ENCODE results near the gene HOXD10.

The HOXD10 gene

DNA sequence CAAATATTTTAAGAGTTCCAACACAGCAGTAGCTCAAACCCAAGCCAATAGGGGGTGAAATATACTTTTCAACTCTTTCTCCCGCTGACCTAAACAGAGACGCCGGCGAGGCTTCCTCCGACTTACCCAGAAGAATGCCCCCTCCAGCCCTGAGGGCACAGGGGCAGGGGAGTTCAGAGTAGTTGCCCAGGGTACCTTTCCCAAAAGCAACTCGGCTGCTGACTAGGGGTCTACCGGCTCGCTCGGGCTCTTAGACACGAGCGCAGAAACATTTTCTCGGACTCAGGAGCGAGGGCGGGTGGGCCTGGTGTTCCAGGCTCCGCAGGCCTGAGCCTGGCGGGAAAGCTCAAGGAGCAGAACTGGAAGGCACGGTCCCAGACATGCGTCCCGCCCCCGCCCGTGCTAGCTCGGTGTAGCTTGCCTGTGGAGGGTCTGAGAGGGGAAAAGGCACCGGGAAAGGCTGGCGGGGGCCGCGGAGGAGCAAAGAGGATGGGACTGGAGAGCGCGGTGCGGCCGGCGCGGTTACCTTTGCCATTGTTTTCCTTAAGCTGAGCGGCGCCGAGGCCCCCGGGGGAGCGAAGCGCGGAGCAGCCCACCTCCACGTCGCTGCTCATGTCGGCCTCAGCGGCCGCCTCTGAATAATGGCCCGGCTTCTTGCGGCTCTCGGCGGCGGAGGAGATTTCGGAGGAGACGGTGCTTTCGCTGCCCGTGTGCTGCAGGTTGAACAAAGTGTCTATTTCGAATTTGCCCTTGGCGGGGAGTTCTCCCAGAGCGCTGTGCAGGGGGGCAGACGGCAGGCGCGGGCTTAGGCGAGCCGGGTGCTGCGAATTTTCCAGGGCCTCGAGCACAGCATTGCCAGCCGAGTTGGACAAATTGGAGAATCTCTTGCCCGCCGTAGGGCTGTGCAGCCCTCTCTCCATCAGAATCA lies 33.5 kb upstream of the HOXD10 start:
- peak; percentile 4 for DNase-seq (ENCODE audit: low read depth)

DNA sequence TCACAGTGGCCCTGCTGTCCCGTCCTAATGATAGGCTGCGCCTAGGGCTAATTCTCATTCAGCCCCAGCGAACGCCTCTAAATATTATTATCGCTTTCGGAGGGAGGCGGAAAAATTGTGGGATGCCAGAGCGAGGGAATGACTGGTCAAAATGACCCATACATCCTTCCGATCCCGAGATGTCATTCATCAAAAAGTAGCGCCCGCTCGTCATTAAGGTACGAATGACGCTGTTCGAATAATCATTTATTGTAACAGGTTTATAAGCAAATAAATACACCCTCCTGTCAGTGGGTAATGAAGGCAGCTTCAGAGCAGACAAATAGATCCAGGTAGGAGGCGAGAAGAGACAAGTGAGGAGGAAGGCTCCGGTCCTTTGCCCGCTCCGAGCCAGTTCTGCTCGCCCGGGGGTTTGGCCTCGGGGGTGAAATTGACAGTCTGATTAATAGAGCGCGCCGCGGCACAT lies 32.7 kb upstream of the HOXD10 start, which contains the start of gene EVX2:
Gene EVX2, minus strand, starts transcription at position 167 of the 466 bp plus-strand sequence. CDS start 186 bp downstream, outside the sequence.
- DNase-seq (ENCODE audit: low read depth): no peak

DNA sequence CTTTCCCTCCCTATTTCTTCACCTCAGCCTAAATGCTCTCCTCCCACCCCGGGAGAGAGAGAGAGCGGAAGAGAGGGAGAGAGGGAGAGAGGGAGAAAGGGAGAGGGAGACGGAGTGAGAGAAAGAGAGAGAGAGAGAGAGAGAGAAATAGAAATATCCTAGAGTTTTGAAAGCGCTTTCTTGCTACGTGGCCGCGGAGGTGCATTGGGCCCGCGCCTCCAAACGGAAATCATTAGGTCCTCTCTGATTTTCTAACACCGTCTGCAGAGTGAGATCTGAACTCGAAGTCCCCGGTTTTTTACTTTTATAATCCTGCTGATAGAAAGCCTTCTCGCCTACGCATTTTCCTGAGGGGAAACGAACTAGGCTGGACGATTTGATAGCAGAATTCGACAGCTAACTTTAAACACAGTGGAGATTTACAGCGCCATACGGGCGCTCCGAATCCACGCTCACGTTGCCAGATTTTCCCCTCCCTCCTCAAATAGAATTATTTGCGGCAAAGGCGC lies 31.9 kb upstream of the HOXD10 start:
- peak; percentile 3 for DNase-seq (ENCODE audit: low read depth)

DNA sequence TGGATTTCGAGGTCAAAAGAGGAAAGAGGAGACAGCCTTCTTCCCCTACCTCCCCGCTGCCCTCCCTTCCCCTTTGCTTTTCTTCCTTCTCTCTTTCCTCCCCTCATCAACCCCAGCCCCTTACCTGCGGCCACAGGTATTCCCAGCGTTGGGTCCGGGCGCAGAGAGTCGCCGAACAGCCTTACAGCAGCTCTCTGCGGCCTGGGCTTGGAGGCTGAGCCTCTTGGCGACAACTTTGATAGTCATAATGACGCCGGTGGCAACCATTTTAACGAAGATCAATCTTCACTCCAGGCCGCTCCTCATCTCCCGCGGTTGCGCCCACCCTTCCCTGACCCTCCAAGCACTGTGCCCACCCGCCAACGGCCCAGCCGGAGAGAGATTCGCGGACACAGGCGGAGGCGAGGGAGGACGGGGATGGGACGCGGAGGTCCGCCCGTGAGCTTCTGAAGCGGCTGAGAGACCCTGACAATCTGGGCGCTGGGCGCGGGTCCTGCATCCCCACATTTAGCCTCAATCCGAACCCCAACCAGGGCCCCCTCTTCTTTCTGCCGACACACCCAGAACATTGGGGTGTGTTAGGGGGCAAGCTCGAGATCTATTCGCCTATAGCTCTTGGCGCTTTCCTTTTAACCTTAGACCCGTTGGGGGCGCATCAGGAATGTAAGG lies 31.3 kb upstream of the HOXD10 start:
- DNase-seq (ENCODE audit: low read depth): no peak

DNA sequence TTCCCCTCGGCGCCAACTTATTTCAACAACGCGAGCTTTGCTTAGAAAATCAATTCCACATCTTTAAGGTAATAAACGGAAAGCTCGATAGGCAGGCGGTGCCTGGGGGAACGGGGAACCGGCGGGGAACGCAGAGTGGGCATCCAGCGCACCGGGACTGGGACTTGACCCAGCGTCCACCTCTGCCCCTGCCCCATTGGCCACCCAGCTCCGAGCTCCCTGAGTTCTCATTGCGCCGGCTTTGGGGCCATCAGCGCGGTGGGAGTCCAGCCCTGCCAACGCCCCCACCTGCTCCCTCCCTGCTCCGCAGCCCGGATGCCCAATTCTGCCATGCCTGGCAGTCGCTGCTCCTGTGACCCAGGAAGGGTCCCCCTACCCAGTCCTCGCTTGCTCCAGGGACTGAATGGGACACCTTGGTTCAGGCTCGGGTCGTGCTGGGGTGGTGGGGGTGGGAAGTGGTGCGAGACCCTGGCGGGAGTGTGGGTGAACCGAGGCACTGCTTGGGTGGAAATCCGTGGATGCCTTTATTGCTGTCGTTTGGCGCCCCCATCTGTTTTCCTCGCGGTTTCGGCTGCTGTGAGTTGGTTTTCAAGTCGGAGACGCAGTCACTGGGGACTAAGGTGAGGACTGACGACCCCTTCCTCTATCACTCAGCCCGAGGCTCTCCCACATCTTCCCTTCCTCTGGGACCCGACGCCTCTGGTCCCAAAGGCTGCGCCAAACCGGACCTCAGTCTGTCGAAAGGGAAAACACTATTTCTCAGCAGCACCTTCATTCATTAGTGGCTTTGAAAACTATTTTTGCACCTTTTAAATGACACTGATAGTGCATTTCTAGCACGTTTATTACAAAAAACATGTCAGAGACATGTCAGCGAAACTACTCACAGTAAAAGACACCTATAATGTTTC lies 30.5 kb upstream of the HOXD10 start:
- DNase-seq (ENCODE audit: low read depth): peak; percentile 58

DNA sequence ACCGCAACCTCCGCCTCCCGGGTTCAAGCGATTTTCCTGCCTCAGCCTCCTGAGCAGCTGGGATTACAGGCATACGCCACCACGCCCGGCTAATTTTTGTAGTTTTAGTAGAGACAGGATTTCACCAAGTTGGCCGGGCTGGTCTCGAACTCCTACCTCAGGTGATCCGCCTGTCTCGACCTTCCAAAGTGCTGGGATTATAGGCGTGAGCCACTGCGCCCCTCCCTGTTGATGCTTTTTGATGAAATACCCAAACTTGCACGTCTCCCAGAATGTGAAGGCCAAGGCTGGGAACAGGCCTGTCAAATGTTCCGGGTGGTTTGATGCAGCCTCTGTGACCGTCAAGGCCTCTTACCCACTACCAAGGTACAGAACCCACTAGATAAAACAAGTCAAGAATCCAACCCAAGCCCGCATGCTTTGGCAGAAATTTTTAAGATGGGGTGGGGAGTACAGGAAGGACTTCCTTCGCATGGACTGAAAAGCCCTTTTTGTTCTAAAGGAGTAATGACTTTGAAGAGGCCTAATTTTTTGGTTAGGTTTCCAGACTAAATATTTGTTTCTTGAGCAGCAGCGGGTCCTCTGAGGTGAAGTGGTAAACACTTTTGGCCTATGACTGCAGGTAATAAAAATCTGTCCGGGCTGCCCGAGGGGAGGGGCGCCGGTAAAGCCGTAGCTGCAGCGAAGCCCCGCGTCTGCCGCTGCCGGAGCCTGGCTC lies 29.1 kb upstream of the HOXD10 start:
- DNase-seq (ENCODE audit: low read depth): no peak

DNA sequence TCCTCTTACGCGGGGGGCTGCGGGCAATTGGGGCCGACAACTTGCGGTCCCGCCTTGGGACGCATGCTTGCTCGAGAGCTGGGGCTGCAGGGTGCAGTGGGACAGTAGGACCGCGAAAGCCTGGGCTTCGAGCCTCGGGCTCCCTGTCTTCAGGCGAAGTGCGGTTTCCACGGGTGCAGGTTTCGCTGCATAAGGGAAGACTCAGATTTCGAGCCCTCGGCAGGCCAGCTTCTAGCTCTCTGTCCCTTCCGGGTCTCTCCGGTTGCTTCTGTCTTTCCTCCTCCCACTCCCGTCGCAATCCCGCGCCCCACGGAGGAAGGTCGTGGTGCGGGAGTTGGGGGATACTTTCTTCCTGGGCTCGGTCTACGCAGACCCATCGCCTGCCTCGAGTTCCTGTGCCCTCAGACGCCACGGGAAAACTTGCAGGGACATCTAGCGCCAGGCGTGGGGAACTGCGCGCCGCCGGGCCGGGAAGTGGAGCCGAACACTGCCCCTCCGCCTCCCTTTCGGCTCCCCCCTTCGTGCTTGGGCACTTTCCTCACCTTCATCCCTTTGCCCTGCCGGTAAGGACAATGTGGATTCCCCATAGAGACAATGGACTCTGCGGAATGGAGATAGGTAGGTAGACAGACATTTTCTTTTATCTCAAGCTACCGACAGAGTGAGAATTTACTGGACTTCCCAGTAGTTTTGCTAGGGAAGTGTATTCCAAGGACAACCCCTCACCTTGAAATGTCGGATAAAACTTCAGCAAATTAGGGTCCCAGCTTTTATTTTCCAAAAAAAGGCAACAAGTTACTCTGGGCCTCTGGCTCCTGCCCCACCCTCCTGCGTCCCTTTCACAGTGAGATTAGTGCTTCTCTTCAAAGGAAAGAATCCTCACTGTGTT lies 28.3 kb upstream of the HOXD10 start:
- peak; percentile 63 for DNase-seq (ENCODE audit: low read depth)

DNA sequence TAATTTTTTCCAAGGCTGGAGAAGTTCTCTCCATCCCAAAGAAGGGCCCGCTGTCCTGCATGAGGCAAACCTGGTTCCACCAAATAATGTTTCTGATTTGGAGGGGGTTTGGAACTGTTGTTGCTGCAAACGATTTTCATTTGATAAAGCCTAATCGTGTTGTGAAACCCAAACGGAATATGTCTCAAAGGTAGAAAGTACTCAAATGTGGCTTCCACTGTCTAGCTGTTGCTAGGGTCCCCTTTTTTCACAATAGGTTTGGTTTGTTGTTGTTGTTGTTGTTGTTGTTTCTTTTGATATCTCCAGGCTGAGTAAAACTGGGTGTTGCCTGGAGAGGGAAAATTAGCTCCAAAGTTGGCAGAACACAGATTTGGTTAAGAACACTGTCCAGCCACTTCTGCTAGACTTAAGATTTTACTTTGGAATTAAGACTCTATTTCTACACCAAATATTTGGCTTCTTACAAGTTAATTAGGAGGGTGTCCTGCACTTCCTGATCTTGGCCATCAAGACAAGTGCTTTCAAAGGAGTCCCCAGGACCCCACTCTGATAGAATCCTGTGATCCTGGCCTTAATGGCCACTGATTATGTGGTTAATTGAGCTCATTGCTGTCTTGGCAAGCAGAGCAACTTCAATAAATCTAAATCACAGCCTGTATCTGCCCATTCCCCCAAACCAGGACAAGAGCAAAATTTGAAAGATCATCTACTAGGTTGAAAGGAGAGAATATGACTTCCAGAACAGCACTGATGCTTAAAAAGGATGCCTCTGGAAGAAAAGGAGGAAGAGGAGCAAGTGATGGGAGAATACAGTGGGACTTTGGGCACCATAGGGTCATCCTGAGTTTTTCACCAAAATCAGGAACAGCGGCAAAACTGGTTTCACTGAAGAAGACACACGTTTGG lies 27.4 kb upstream of the HOXD10 start:
- DNase-seq (ENCODE audit: low read depth): no peak

DNA sequence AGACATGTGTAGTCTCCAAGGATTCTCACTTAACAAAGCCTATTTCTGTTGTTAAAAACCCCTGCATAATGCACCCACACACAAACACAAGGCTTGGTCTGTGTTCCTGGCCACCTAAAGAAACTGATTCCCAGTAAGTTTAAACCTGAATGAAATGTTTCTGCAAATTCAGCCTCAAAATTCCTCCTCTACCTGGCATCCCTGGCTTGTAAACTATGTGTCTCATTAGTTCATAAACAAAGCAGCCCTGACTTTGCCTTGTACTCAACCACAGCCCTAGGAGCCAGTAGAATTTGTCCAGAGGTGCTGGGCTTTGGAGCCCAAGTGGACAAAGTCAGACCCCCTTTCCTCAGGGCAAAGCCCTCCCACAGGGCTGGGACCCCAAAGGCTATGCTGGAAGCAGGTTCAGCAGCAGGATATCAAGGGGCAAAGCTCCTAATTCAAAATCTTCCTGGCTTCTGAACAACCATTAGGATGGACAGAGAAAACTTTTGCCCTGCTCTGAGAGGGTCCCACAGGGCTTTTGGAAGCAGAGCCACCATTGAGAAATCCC lies 26.7 kb upstream of the HOXD10 start:
- DNase-seq (ENCODE audit: low read depth): no peak

DNA sequence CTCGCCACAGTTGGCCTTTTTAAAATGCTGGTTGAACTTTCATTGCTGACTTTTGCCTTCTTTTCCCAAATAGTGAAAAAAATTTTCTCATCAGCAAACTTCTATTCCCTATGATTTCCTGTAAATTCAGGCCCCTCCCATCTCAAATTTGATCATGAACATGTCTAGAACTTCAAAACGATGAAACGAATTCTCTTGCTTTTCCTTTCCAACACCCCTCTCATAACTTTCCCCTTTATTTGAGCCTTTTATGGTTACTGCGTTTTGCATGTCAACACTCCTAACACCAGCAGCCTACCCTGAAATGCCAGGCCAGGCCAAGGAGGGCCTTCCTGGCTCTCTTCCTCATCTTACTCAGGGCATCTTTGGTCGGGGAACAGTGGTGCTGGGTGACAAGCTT lies 25.7 kb upstream of the HOXD10 start:
- no peak for DNase-seq (ENCODE audit: low read depth)

DNA sequence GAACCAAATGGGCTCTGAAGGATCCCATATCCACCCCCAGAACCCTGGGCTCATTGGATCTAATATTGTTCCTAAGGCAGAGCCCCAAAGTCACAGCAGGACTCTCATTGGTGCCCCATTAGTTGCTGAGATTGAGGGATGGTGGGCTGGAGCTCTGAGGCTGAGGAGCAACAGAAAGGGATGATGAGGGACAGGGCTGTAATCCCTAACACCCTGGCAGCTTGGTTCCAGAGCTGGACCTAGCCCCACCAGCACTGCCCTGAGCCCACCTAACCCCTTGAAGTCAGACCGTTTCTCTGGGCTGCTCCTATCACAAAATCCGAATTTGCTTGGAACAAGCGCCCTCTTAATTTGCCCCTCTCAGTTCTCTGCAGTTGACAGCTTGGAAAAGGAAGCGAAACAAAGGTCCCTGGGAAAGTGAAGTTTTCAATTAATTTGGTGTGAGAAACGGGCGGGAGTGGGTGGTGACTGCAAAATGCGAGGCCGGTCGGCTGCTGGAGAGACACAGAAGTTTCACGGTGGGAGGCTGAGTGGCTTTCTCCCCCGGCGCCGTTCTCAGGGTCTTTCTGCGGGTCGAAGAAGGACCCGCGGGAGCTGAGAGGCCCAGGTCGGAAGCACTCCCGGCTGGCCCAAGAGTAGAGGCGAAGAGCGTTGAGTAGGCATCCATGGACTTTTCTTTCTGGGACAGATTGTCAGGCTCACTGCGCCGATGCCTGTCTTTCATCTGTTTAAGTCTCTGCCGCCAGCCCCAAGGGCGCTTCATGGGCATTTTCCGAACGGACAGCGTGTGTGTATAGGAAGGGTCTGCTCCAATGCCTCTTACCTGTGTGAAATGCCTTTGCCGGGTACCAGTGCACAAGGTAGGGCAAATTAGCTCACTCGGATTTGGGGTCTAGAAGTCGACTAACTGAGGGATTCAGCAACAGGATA lies 25.0 kb upstream of the HOXD10 start:
- no peak for DNase-seq (ENCODE audit: low read depth)

DNA sequence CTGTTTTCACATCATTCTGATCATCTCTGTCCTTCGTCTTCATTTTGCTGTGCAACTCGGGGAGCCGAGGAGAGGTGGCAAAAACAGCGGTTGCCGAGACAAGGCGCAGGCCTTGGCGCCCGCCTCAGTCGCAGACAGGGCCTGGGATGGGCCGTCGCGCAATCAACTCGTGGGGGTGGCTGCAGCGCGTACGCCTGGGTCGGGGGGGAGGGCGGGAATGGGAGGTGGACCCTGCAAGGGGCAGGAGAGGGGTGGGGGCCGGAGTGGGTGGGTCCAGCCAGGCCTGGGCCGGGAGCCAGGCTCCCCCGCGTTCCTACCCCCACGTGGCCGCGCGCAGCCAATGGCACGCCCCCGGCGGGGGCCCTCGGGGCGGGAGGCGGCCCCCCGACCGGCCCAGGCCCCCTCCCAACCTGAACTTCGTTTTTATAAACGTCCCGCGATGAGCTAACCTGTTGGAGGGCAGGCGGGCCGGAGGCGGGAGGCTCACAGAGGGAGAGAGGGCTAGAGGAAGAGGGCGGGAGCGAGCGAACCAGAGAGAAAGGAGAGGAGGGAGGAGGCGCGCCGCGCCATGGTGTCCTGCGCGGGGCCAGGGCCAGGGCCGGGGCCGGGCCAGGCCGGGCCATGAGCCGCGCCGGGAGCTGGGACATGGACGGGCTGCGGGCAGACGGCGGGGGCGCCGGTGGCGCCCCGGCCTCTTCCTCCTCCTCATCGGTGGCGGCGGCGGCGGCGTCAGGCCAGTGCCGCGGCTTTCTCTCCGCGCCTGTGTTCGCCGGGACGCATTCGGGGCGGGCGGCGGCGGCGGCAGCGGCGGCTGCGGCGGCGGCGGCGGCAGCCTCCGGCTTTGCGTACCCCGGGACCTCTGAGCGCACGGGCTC lies 24.1 kb upstream of the HOXD10 start, which contains the start of gene HOXD13:
Gene HOXD13, plus strand, starts transcription at position 452 of the 875 bp plus-strand sequence. Its CDS starts 170 bp downstream, at position 622.
- DNase-seq (ENCODE audit: low read depth): peak; percentile 48

DNA sequence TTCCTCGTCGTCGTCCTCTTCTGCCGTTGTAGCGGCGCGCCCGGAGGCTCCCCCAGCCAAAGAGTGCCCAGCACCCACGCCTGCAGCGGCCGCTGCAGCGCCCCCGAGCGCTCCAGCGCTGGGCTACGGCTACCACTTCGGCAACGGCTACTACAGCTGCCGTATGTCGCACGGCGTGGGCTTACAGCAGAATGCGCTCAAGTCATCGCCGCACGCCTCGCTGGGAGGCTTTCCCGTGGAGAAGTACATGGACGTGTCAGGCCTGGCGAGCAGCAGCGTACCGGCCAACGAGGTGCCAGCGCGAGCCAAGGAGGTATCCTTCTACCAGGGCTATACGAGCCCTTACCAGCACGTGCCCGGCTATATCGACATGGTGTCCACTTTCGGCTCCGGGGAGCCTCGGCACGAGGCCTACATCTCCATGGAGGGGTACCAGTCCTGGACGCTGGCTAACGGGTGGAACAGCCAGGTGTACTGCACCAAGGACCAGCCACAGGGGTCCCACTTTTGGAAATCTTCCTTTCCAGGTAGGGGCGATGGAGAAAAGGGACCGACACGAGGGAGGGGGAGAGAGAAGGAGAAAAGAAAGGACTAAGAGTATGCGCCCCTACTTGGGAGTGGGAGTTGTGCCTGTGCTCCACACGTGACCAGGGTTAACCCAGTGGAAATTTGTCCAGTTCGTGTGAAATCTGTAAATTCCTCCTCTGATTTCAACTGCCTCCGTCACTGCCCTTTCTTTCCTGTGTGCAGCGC lies 23.3 kb upstream of the HOXD10 start:
- peak; percentile 44 for DNase-seq (ENCODE audit: low read depth)

DNA sequence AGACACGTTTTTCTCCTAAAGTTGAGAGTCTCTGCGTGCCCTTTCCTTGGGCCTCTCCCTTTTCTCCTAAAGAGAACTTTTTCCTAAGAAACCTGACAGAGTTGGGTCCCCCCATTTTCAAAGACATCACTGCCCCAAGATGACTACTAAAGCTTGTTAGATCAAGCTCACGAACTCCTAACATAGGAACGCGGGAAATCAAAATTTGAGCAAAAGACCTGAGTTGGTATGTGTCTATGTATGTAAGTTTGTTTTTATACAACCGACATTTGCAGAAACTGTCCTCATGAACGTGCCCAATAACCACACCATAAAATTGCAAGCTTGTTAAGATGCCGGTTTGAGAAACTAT lies 22.7 kb upstream of the HOXD10 start:
- DNase-seq (ENCODE audit: low read depth): no peak

DNA sequence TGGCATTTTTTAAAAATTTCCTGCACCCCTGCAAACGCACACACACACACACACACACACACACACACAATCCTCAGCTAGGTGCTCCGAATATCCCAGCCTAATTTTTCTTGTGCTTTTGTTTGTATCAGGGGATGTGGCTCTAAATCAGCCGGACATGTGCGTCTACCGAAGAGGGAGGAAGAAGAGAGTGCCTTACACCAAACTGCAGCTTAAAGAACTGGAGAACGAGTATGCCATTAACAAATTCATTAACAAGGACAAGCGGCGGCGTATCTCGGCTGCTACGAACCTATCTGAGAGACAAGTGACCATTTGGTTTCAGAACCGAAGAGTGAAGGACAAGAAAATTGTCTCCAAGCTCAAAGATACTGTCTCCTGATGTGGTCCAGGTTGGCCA lies 22.2 kb upstream of the HOXD10 start:
- no peak for DNase-seq (ENCODE audit: low read depth)

DNA sequence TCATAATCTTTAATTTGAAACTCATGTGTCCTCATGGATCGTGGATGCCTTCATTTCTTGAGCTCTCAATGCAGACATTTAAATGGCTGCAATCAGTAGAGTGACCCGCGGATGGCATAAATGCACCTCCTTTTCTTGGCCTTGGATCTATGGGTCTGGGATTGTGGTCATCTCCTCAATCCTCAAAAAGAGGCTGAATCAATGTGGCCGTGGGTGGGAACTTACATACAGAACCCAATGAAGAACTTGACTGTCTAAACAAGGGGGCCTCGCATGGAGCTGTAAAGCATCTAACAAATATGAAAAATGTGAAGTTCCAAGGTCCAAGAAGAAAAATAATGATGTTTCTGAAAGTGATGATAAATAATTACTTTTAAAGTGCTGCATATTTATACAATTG lies 21.2 kb upstream of the HOXD10 start:
- no peak for DNase-seq (ENCODE audit: low read depth)
